Measurements from ENCODE around the gene MSL1.

Gene MSL1

GRCh38 chr17:40104594-40105486, 16.9 kb upstream of the MSL1 start:
- no peak for DNase-seq (ENCODE audit: low read depth, low spot score)

GRCh38 chr17:40105861-40106759, 15.7 kb upstream of the MSL1 start:
- DNase-seq (ENCODE audit: low read depth, low spot score) = no peak

GRCh38 chr17:40106760-40107521, 14.8 kb upstream of the MSL1 start:
- DNase-seq (ENCODE audit: low read depth, low spot score) = no peak

- no peak for DNase-seq (ENCODE audit: low read depth, low spot score)
These were observed 14.1 kb upstream of the MSL1 start for GRCh38 chr17:40107522-40108174.

GRCh38 chr17:40108970-40109824, 12.6 kb upstream of the MSL1 start:
- no peak for DNase-seq (ENCODE audit: low read depth, low spot score)

- no peak for DNase-seq (ENCODE audit: low read depth, low spot score)
These were observed 11.5 kb upstream of the MSL1 start for GRCh38 chr17:40110026-40110845.

GRCh38 chr17:40111221-40112128, 10.3 kb upstream of the MSL1 start:
- DNase-seq (ENCODE audit: low read depth, low spot score) = no peak

GRCh38 chr17:40112191-40112711, 9.5 kb upstream of the MSL1 start:
- DNase-seq (ENCODE audit: low read depth, low spot score) = no peak

- DNase-seq (ENCODE audit: low read depth, low spot score) = no peak
These were observed 9.1 kb upstream of the MSL1 start for GRCh38 chr17:40112718-40113109.

- DNase-seq (ENCODE audit: low read depth, low spot score) = peak; percentile 86
These were observed 8.5 kb upstream of the MSL1 start for GRCh38 chr17:40113110-40113906.

GRCh38 chr17:40113907-40114245, 7.9 kb upstream of the MSL1 start:
- no peak for DNase-seq (ENCODE audit: low read depth, low spot score)

GRCh38 chr17:40115101-40115436, 6.7 kb upstream of the MSL1 start:
- no peak for DNase-seq (ENCODE audit: low read depth, low spot score)

GRCh38 chr17:40122136-40122998, 596 bp downstream of the MSL1 start:
- no peak for DNase-seq (ENCODE audit: low read depth, low spot score)

- DNase-seq (ENCODE audit: low read depth, low spot score) = no peak
These were observed 1.4 kb downstream of the MSL1 start for GRCh38 chr17:40122999-40123810.

GRCh38 chr17:40123811-40124114, 2.0 kb downstream of the MSL1 start:
- DNase-seq (ENCODE audit: low read depth, low spot score) = no peak

Data from activated CD4-positive, CD25-positive, alpha-beta regulatory T cell treated with anti-CD3 and anti-CD28 coated beads, Interleukin-2, amount 50 U/mL, for 16 hours (primary cell).